SIG-M5 (cell line): ENCODE measurements around the gene PLCB4.

ENCODE experiments used
- DNase-seq: peaks from one replicate; lab custom pipeline; 2025; lab: John Stamatoyannopoulos, UW

Gene PLCB4

GRCh38 chr20:9179193-9179802 lies 110.4 kb downstream of the PLCB4 start:
- DNase-seq = no peak

- no peak for DNase-seq
These were observed 111.0 kb downstream of the PLCB4 start for GRCh38 chr20:9179867-9180266.

GRCh38 chr20:9180481-9181257 lies 111.8 kb downstream of the PLCB4 start:
- DNase-seq = no peak

GRCh38 chr20:9185511-9185910 lies 116.6 kb downstream of the PLCB4 start:
- no peak for DNase-seq

GRCh38 chr20:9186396-9186795 lies 117.5 kb downstream of the PLCB4 start:
- no peak for DNase-seq

GRCh38 chr20:9195031-9195430 lies 126.1 kb downstream of the PLCB4 start:
- no peak for DNase-seq

- no peak for DNase-seq
These were observed 127.2 kb downstream of the PLCB4 start for GRCh38 chr20:9196110-9196509.

- DNase-seq = no peak
These were observed 129.6 kb downstream of the PLCB4 start for GRCh38 chr20:9198460-9198859.

- no peak for DNase-seq
These were observed 131.3 kb downstream of the PLCB4 start for GRCh38 chr20:9200196-9200595.

GRCh38 chr20:9200620-9201019 lies 131.7 kb downstream of the PLCB4 start:
- DNase-seq = no peak

- no peak for DNase-seq
These were observed 133.7 kb downstream of the PLCB4 start for GRCh38 chr20:9202420-9203080.

GRCh38 chr20:9203081-9203447 lies 134.2 kb downstream of the PLCB4 start:
- DNase-seq = no peak

- DNase-seq = no peak
These were observed 136.1 kb downstream of the PLCB4 start for GRCh38 chr20:9204979-9205378.

GRCh38 chr20:9206486-9206885 lies 137.6 kb downstream of the PLCB4 start:
- no peak for DNase-seq

GRCh38 chr20:9207253-9207652 lies 138.4 kb downstream of the PLCB4 start:
- no peak for DNase-seq

- DNase-seq = no peak
These were observed 141.5 kb downstream of the PLCB4 start for GRCh38 chr20:9210356-9210755.

GRCh38 chr20:9211016-9211760 lies 142.3 kb downstream of the PLCB4 start:
- DNase-seq = no peak

GRCh38 chr20:9212735-9213134 lies 143.8 kb downstream of the PLCB4 start:
- DNase-seq = no peak

GRCh38 chr20:9214685-9215084 lies 145.8 kb downstream of the PLCB4 start:
- DNase-seq = no peak

- no peak for DNase-seq
These were observed 146.7 kb downstream of the PLCB4 start for GRCh38 chr20:9215539-9215938.

- DNase-seq = no peak
These were observed 149.7 kb downstream of the PLCB4 start for GRCh38 chr20:9218531-9218961.

GRCh38 chr20:9220874-9221547 lies 152.1 kb downstream of the PLCB4 start:
- no peak for DNase-seq
